Activated gamma-delta T cell treated with Interleukin-2 at 50 U/mL for 16 hours (primary cell): ENCODE data around the gene TGFB3.

ENCODE experiments used
- DNase-seq: peaks from one replicate; pipeline ENCODE4 v3.0.0-alpha.2; 2020

Gene TGFB3

DNA sequence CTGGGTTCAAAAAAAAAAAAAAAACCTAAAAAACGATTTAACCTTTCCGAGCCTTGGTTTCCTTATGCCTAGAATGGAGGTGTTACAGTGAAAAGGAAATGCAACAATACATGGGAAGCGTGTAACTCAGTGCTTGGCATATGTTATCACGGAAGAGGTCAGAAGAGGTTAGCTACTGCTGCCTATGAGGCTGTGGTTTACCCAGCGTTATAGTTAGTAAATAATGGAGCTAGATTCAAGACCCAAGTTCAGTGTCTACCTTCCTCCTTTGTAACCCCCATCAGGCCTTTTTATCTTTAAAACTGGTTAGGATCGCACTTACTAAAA, 4.6 kb upstream of the TGFB3 start:
- no peak for DNase-seq

DNA sequence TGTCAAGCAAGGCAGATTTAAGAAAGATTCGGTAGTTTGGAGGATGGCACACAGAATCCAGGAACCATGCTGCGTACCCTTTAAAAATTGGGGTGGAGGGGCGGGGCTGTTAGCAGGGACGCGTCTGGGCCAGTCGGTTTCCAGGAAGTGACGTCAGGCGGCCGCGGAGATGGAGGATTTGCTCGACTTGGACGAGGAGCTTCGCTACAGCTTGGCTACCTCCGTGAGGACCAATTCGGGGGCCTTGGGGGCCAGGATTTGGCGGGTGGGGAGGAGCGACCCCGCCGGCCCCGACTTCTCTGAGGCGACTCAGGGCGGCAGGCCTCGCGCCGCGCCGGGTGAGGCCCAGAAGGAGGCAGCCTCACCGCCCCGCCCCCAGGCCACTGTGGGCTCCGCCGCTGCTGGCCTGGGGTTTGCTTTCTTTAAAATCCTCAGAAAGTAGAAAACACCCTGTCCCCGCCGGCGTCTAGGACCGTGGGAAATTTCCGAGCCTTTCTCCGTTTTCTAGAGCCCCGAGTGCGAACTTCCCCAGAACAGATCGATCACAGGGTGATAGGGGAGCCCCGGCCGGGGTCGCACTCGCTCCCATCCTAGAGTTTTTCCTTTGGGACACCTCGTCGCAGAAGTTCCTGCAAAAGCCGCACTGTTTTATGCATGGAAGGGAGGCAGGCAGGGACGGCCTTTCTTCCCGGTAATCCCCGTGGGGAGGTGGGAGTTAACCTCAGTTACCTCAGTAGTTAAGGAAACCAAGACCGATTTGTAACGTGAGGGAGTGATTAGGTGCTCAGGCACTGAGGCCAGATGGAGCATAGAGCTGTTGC, 4.0 kb upstream of the TGFB3 start, which contains the start of gene IFT43:
Gene IFT43 (plus strand): TSS at position 146 of the 821 bp plus-strand sequence. CDS start 24 bp downstream, at position 170.
- DNase-seq = peak; percentile 90

- DNase-seq = no peak
Observed at GRCh38 chr14:75984674-75985073, 2.9 kb upstream of the TGFB3 start.

DNA sequence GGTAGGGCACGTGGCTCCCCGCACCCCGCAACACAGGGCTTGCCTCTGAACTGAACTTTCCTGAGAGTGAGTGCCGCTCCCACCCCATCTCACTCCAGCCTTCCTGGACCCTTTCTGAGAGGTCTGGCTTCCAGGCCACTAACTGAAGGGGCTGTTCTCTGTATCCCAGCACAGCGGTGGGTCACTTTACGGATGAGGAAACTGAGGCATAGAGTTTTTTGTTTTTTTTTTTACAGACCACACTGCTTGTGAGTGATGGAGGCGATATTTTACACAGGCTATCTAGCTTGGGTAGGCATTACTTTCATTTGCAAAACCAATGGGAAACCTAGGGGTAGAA, 1.2 kb upstream of the TGFB3 start:
- DNase-seq = no peak

GRCh38 chr14:75982266-75983018, 647 bp upstream of the TGFB3 start:
- DNase-seq = peak; percentile 77

- no peak for DNase-seq
Observed at GRCh38 chr14:75980856-75981255, 939 bp downstream of the TGFB3 start.

- DNase-seq = no peak
Observed at GRCh38 chr14:75979648-75980565, 1.9 kb downstream of the TGFB3 start.

GRCh38 chr14:75979071-75979571, 2.7 kb downstream of the TGFB3 start:
- DNase-seq = no peak

GRCh38 chr14:75978249-75978731, 3.5 kb downstream of the TGFB3 start:
- DNase-seq = peak; percentile 32

- no peak for DNase-seq
Observed at GRCh38 chr14:75977582-75977943, 4.2 kb downstream of the TGFB3 start.

DNA sequence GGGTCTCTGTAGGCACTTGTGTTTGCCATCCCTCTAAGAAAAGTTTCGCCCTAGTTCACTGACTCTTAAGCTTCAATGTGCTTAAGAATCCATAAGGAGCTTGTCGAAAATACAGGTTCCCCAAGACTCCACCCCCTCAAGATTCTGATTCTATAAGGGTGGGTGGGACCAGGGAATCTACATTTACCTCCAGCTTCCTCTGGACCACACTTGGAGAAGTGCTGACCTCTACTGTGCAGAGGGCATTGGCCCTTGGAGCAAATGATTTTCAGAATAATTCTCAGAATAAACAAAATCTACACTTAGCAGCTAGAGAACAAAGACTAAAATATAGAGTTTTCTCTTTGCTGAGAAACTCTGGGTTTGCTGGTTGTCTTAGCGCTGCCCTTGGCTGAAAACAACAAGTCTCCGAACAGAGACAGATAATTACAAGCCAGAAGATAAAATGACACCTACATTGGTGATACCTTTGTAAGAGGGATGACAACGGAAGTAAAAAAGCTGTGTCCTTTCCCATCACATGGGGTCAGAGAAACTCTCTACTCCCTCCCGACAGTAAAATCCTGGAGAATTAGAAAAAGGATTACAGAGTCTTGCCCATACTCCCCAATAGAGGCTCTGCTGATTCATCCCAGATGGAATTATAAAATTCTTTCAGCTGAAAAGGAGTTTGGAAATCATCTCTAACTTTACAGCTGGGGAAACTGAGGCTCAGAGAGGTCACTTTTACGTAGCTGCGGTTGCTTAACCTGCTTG, 4.8 kb downstream of the TGFB3 start:
- DNase-seq = no peak

DNA sequence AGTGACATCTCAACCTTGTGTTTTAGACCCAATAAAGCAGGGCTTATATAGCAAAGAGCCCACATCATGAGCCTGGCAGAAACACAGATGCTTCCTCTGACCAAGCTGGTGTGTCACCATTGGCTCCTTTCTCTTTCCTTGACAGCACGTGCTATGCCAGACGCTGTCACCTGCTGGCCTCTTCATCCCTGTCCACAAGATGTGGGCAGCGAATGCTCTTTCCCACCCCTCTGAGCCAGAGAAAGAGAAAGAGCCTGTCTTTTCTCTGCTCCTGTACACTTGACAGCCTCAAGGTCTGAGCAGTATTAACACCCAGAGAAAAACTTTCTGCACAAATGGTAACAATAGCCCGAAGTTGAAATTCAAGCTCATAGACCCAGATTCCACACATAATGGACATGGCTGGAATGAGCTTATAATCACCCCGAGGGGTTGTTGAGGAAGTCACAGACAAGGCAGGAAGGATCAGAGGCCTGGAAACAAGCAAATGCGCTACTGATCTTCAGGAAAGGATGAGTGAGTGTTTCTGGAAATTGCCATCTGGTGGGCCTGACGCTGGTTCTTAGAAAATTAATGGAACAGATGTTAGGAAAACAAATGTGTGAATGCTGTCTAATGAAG, 8.9 kb downstream of the TGFB3 start:
- DNase-seq = no peak

DNA sequence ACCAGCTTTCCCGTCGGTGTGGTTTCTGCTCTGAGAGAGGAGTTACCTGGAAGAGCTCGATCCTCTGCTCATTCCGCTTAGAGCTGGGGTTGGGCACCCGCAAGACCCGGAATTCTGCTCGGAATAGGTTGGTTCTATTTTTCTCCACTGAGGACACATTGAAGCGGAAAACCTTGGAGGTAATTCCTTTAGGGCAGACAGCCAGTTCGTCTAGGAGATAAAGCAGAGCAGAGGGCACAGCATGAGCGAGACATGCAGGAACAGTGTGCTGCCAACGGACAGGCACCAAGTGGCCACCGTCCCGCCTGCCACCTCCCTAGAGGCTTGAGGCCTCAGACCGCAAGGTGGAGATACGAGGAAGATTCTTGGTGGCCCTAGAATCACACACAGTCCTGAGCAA, 10.3 kb downstream of the TGFB3 start:
- DNase-seq = no peak

DNA sequence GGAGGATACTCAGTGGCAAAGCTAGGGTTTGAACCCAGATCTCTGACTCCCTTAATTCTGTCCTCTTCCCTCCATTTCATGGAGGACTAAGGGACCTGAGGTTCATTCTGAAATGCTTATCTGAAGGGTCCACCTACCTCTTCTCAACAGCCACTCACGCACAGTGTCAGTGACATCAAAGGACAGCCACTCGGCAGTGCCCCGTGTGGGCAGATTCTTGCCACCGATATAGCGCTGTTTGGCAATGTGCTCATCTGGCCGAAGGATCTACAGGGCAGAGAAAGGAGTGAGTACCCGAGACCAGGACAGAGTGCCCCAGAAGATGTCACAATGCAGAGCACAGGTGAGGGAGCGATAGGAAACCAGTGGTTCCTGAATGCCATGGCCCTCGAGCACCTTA, 10.8 kb downstream of the TGFB3 start:
- no peak for DNase-seq

DNA sequence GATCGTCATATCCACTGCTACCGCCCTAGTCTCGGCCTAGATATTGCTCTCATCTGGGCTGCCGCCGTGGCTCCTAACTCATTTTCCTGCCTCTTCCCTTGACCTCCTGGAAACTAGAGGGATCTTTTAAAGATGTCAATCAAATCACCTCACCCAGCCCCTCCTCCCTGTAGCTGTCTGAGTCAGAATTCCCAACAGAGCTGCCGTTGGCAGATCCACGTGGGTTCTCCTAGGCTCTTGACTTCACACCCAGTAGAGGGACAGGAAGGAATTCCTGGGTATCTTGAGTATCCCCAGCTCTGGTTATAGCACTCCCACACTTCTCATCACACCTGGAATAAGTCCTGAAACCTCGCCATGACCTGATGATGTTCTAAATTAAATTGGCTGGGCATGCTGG, 11.9 kb downstream of the TGFB3 start:
- no peak for DNase-seq

GRCh38 chr14:75969126-75969525, 12.7 kb downstream of the TGFB3 start:
- no peak for DNase-seq

DNA sequence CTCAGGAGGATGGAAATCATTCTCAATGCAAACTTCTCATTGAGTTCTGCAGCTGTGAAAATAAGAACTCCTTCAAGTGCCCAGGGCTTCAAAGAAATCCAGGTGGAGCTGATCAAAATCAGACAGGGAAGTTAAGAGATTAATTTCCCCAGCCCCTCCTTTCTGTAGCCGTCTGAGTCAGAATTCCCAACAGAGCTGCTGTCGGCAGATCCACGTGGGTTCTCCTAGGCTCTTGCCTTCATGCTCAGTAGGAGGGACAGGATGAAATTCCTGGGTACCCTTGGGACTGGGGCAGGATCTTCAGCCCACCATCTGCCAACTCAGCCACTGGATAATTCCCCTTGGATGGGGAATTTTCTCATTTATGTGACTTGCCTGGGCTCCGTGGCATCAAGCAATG, 13.3 kb downstream of the TGFB3 start:
- no peak for DNase-seq

GRCh38 chr14:75967866-75968265, 13.9 kb downstream of the TGFB3 start:
- no peak for DNase-seq

- no peak for DNase-seq
Observed at GRCh38 chr14:75961662-75962061, 20.1 kb downstream of the TGFB3 start.

GRCh38 chr14:75960231-75960630, 21.6 kb downstream of the TGFB3 start:
- no peak for DNase-seq

- DNase-seq = no peak
Observed at GRCh38 chr14:75959031-75959430, 22.8 kb downstream of the TGFB3 start.

DNA sequence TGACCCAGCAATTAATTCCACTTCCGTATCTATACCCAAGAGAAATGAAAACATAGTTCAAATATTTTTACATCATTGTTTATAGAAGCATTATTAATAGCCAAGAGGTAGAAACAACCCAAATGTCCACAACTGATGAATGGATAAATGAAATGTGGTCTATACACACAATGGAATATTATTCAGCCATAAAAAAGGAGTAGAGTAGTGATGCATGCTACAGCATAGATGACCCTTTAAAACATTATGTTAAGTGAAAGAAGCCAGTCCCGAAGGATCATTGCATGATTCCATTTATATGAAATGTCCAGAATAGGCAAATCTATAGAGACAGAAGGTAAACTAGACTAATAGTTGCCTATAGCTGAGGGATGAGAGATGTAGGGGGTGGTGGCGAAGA, 29.3 kb downstream of the TGFB3 start:
- no peak for DNase-seq
